ENCODE results near the gene C4orf51.

C4orf51 gene

GRCh38 chr4:145709336-145709735, 29.4 kb downstream of the C4orf51 start:
- no peak overlapping the region for H3K27ac ChIP-seq
- no peak for TF ChIP-seq CTCF (conservative IDR thresholded peaks at IDR 0.05)
- no peak for TF ChIP-seq ZFX (IDR thresholded peaks at IDR 0.05)

DNA sequence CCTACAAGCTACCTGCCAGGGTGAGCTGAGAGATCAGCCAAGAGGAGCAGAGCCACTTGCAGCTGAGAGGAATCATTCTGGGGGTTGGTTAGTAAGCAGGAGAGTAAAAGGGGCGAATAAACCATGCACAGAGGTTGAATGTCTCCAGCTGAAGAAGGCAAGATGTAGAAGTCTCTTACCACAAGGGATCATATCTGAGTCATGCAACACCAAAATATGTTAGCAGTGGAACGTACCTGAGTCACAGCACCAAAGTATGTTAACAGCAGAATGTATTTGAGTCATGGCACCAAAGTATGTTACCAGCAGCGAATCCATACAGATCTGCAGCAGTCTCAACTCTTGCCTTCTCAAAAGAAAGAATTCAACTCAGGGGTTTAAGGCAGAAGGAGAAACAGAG, 29.9 kb downstream of the C4orf51 start:
- H3K27ac ChIP-seq, result no peak overlapping the region
- TF ChIP-seq ZFX (IDR thresholded peaks at IDR 0.05), result no peak
- no peak for TF ChIP-seq CTCF (conservative IDR thresholded peaks at IDR 0.05)

GRCh38 chr4:145716200-145716599, 36.3 kb downstream of the C4orf51 start:
- TF ChIP-seq ZFX (IDR thresholded peaks at IDR 0.05), result no peak
- no peak for TF ChIP-seq CTCF (conservative IDR thresholded peaks at IDR 0.05)
- H3K27ac ChIP-seq, result no peak overlapping the region

GRCh38 chr4:145716661-145717200, 36.8 kb downstream of the C4orf51 start:
- no peak for TF ChIP-seq ZFX (IDR thresholded peaks at IDR 0.05)
- TF ChIP-seq CTCF (conservative IDR thresholded peaks at IDR 0.05), result no peak
- H3K27ac ChIP-seq, result no peak overlapping the region

DNA sequence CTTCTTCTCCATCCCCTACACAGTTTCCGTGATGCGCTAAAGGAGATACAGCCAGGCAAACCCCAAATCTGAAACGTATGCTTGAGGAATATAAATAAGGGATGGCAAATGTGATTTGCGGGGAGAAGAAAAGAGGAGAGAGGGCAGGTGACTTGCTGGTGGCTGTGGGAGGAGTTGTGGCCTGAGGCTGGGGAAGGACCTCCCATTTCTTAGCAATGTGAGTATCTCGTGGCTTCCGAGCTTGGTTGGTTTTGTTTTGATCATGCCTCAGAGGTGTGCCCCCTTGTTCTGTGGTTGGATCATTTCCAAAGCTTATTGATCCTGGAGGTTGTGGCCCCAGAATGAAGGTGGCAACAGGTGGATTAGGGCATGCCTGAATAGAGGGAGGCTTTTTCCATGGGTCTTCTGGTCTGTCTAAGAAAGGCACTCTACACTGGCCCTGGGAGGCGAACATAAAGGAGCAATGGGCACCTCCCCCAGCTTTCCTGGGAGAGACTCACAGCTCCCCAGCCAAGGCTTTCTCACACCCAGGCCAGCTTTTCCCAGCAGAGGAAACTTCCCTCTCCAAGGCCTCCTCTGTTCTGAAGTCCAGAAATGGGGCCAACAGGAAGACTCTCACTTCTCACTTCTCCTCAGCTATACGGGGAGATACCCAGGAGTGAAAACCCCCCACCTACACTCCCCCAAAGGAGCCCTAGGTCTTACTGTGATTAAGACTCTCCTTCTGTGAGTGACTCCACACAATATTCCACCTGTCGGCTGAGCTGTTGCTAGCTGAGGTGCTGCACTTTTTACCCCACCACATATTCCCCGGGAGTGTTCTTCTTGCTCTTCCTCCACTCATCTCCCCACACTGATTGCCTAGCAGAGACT, 40.0 kb downstream of the C4orf51 start:
- TF ChIP-seq ZFX (IDR thresholded peaks at IDR 0.05) (no peak), CTCF (conservative IDR thresholded peaks at IDR 0.05) (no peak)
- no peak overlapping the region for H3K27ac ChIP-seq

- TF ChIP-seq CTCF (conservative IDR thresholded peaks at IDR 0.05) (no peak), ZFX (IDR thresholded peaks at IDR 0.05) (no peak)
- no peak overlapping the region for H3K27ac ChIP-seq
These were observed 40.7 kb downstream of the C4orf51 start for GRCh38 chr4:145720656-145721055.

DNA sequence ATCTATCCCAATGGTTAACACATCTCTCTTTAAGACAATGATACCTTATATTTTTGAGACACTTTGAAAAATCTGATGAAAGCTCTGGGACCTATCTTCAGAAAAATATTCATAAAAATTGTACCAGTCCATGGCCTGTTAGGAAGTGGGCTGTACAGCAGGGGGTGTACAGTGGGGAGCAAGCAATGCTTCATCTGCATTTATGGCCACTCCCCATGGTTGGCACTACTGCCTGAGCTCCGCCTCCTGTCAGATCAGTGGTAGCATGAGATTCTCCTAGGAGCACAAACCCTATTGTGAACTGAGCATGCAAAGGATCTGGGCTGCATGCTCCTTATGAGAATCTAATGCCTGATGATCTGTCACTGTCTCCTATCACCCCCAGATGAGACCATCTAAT, 42.6 kb downstream of the C4orf51 start:
- no peak overlapping the region for H3K27ac ChIP-seq
- TF ChIP-seq CTCF (conservative IDR thresholded peaks at IDR 0.05) (no peak), ZFX (IDR thresholded peaks at IDR 0.05) (no peak)

Measured in C4-2B (cell line).